ENCODE measurements around the gene KRT82. TPM values are rescaled to one million over a fixed set of nuclear protein-coding genes. Genes with fewer than 3 reads are reported as not detected.

KRT82 gene
- total RNA-seq, 1 donor: not detected

GRCh38 chr12:52370926-52371608, 35.1 kb downstream of the KRT82 start:
- TF ChIP-seq, protein P1, sequence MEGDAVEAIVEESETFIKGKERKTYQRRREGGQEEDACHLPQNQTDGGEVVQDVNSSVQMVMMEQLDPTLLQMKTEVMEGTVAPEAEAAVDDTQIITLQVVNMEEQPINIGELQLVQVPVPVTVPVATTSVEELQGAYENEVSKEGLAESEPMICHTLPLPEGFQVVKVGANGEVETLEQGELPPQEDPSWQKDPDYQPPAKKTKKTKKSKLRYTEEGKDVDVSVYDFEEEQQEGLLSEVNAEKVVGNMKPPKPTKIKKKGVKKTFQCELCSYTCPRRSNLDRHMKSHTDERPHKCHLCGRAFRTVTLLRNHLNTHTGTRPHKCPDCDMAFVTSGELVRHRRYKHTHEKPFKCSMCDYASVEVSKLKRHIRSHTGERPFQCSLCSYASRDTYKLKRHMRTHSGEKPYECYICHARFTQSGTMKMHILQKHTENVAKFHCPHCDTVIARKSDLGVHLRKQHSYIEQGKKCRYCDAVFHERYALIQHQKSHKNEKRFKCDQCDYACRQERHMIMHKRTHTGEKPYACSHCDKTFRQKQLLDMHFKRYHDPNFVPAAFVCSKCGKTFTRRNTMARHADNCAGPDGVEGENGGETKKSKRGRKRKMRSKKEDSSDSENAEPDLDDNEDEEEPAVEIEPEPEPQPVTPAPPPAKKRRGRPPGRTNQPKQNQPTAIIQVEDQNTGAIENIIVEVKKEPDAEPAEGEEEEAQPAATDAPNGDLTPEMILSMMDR (IDR thresholded peaks at IDR 0.05; ENCODE audit: insufficient read depth, low read length): no peak
- peak; percentile 90 for DNase-seq (ENCODE audit: low read depth)
- no peak overlapping the region for H3K4me3 ChIP-seq (ENCODE audit: low read depth, low read length)

DNA sequence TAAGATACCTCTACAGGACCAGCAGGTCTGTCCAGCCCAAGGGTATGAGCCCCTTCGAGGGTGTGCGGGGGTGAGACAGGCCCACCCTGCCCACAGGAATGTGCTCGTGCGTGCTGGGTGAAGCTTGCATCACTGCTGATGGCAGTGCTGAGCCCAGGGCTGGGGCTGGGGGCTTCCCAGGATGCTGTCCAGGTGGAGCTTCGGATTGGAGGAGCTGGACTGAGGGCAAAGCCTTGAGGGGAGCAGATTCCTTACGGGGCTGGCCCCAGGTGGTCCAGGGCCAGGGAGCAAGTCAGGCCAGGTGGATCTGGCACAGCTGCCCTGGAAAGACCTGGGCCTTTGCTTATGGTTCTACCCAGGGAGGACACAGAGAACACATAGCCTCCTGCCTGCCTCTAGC, 36.3 kb downstream of the KRT82 start:
- TF ChIP-seq, protein P1 (IDR thresholded peaks at IDR 0.05; ENCODE audit: insufficient read depth, low read length): no peak
- H3K4me3 ChIP-seq (ENCODE audit: low read depth, low read length): no peak overlapping the region
- DNase-seq (ENCODE audit: low read depth): no peak

DNA sequence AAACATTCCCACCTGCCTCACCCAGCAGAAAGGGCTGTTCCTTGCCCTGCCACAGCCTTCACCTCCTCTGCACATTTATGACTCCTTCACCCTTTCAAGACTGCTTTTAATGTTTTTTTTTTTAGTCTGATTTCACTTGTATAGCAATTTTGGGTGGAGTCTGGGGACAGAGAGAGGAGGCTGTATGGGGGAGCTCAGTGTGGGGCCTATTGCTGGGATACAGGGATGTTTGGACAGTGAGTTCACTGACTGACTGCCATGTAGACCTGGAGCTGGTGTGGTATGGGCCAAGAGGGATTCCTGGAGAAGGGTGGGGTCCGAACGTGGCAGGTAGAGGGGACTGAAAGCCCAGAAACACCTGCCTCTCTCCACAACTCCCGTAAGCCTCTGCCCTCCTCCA, 36.9 kb downstream of the KRT82 start:
- TF ChIP-seq, protein P1 (IDR thresholded peaks at IDR 0.05; ENCODE audit: insufficient read depth, low read length): no peak
- H3K4me3 ChIP-seq (ENCODE audit: low read depth, low read length): no peak overlapping the region
- DNase-seq (ENCODE audit: low read depth): no peak

DNA sequence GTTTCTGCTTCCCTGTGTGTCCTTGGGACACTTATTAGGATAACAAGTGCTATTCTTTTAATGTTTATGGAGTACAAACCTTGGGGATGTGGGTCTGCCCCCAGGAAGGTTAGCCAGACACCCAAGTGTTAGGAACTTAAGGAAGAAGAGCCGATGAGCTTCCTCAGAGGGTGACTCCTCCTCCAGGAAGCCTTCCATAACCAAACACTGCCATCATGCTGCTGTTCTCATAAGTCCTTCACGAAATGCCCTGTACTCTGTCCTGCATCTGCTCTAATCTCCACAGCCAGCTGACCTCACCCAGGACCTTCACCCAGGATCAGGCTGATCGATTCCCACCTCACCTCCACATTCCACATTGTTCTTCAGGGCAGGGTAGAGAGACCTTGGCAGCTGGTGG, 37.6 kb downstream of the KRT82 start:
- no peak overlapping the region for H3K4me3 ChIP-seq (ENCODE audit: low read depth, low read length)
- no peak for DNase-seq (ENCODE audit: low read depth)
- TF ChIP-seq, protein P1 (IDR thresholded peaks at IDR 0.05; ENCODE audit: insufficient read depth, low read length): no peak

DNA sequence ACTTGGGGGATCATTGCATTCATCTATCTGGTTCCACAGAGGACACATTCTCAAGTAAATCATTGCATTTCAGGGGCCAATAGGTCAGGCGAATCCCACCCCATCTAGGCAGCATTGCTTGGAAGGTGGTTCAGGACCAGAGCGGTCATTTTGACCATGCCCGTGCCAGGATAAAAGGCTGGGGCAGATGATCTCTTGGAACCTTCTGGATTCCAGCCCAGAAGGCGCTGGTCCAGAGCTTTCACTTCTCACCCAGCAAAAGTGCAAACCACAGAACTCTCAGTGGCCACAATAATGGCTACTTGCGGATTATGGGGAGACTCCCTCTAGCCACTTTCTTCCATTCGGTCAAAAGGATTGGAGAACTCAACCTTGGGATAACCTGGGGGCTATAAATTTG, 38.3 kb downstream of the KRT82 start:
- H3K4me3 ChIP-seq (ENCODE audit: low read depth, low read length): no peak overlapping the region
- TF ChIP-seq, protein P1 (IDR thresholded peaks at IDR 0.05; ENCODE audit: insufficient read depth, low read length): no peak
- DNase-seq (ENCODE audit: low read depth): no peak

DNA sequence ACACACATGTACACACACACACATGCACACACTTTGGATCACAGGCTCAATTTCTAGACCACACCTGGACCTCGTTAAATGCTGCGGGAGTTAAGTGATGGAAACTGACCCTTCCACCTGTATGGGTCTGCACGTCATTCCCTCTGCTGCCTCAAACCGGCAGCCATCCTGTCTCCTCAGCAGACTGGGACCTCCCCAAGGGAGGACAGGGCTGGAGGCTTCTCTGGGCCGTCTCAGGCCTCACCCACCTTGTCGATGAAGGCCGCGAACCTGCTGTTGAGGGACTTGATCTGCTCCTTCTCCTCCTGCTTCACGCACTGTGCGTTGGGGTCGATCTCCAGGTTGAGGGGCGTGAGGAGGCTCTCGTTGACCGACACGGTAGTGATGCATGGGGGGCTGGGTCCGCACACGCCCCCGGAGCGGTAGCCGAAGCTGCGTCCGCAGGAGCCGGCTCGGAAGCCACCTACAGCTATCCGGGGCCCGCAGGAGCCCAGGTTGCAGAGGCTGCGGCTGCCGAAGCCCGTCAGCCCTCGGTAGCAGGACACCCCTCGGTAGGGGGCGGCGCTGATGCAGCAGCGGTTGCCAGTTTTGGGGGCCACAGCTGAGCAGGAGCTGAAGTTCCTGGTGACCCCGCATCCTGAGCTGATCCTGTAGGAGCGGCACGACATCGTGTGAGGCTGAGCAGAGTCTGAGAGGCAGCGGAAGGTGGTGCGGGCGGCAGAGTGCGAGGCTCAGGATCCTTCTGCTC, 39.2 kb downstream of the KRT82 start, which contains the start of gene KRT85:
KRT85 (minus strand) TSS at position 744 of the 748 bp plus-strand sequence; CDS start at position 668, 76 bp downstream.
- no peak within 1 kb of the TSS for H3K4me3 ChIP-seq (ENCODE audit: low read depth, low read length)
- TF ChIP-seq, protein P1 (IDR thresholded peaks at IDR 0.05; ENCODE audit: insufficient read depth, low read length): no peak
- DNase-seq (ENCODE audit: low read depth): no peak

All from fibroblast of the aortic adventitia (primary cell).